Bone marrow (tissue), 2 donors: ENCODE data around the gene FOXA3.
"Not testable (repeated sequence)": the region's sequence is repeated elsewhere in the genome, so short reads cannot be mapped to it uniquely, and the experiment has no call there.

Experiments
- DNase-seq, 2 donors: peaks; one replicate each; lab custom pipeline; 2025; lab: John Stamatoyannopoulos, UW

The FOXA3 gene

GRCh38 chr19:45828523-45828922 lies 35.6 kb upstream of the FOXA3 start:
- no peak for DNase-seq

- no peak for DNase-seq
Observed at GRCh38 chr19:45828945-45829344, 35.2 kb upstream of the FOXA3 start.

GRCh38 chr19:45834970-45835369 lies 29.2 kb upstream of the FOXA3 start:
- DNase-seq, result no peak

GRCh38 chr19:45842198-45842597 lies 21.9 kb upstream of the FOXA3 start:
- no peak for DNase-seq

GRCh38 chr19:45847663-45848062 lies 16.5 kb upstream of the FOXA3 start:
- no peak for DNase-seq

- DNase-seq, result no peak
Observed at GRCh38 chr19:45848922-45849321, 15.2 kb upstream of the FOXA3 start.

GRCh38 chr19:45852145-45852750 lies 11.9 kb upstream of the FOXA3 start:
- DNase-seq, result no peak

- DNase-seq, result no peak
Observed at GRCh38 chr19:45852983-45853382, 11.1 kb upstream of the FOXA3 start.

- DNase-seq, result no peak
Observed at GRCh38 chr19:45854167-45854778, 9.9 kb upstream of the FOXA3 start.

- no peak for DNase-seq
Observed at GRCh38 chr19:45860359-45861259, 3.5 kb upstream of the FOXA3 start.

GRCh38 chr19:45862271-45862563 lies 1.9 kb upstream of the FOXA3 start:
- no peak for DNase-seq

GRCh38 chr19:45862564-45863334 lies 1.4 kb upstream of the FOXA3 start, which contains the start of gene SYMPK:
SYMPK (minus strand) TSS chr19:45863147; CDS start chr19:45854495, 8,652 bp downstream.
- DNase-seq, result peak; percentile 81 to 98

GRCh38 chr19:45863335-45863839 lies 739 bp upstream of the FOXA3 start:
- no peak for DNase-seq

- no peak for DNase-seq
Observed at GRCh38 chr19:45864629-45865082, 530 bp downstream of the FOXA3 start.

- DNase-seq, result no peak
Observed at GRCh38 chr19:45865269-45865948, 1.3 kb downstream of the FOXA3 start.

GRCh38 chr19:45866400-45867176 lies 2.5 kb downstream of the FOXA3 start:
- no peak for DNase-seq

GRCh38 chr19:45867241-45867640 lies 3.1 kb downstream of the FOXA3 start:
- not testable (repeated sequence) for DNase-seq

GRCh38 chr19:45870798-45871197 lies 6.7 kb downstream of the FOXA3 start:
- DNase-seq, result no peak

GRCh38 chr19:45872095-45872919 lies 8.2 kb downstream of the FOXA3 start:
- no peak for DNase-seq
